Measurements from ENCODE around the gene FRS2. TPM values are rescaled to one million over a fixed set of nuclear protein-coding genes. Genes with fewer than 3 reads are reported as not detected.

The FRS2 gene
- total RNA-seq, 1 donor from 2014 or later, result 31.0 TPM

DNA sequence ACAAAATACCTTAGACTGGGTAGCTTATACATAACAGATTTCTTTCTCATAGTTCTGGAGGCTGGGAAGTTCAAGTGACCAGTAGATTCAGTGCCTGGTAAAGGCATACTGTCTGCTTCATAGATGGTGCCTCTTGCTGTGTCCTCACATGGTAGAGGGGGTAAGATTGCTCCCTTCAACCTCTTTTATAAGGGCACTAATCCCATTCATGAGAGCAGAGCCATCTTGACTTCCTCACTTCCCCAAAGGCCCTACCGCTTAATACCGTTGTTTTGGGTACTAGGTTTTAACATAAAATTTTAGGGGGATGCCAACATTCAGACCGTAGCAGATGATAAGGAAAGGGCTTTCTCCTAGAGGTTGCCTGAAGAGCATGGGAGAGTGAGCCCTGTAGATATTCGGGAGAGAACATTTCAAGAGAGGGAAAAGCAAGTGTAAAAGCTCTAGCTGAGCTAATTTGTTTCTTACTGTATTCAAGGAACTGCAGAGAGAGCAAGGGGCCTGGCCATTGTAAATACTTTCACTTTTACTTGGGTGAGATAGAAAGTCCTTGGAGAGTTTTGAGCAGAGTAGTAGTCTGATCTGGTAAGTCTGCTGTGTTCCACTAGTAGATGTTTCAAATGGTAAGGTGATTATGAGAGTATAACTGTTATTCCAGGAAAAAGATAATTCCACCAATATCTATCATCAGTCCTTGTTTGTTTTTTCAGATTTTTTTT lies 27.3 kb downstream of the FRS2 start:
- no peak overlapping the region for H3K4me3 ChIP-seq

GRCh38 chr12:69500631-69501030 lies 30.4 kb downstream of the FRS2 start:
- Histone ChIP-seq H3K27me3 (no peaks in the 10 kb centered on the region), H3K36me3 (no peaks in the 10 kb centered on the region), H3K9me3 (no peaks in the 10 kb centered on the region), H3K27ac (no peak overlapping the region), H3K4me1 (peaks cover 23% of the 10 kb centered on the region), H3K4me3 (no peak overlapping the region)
- TF ChIP-seq, protein P1, sequence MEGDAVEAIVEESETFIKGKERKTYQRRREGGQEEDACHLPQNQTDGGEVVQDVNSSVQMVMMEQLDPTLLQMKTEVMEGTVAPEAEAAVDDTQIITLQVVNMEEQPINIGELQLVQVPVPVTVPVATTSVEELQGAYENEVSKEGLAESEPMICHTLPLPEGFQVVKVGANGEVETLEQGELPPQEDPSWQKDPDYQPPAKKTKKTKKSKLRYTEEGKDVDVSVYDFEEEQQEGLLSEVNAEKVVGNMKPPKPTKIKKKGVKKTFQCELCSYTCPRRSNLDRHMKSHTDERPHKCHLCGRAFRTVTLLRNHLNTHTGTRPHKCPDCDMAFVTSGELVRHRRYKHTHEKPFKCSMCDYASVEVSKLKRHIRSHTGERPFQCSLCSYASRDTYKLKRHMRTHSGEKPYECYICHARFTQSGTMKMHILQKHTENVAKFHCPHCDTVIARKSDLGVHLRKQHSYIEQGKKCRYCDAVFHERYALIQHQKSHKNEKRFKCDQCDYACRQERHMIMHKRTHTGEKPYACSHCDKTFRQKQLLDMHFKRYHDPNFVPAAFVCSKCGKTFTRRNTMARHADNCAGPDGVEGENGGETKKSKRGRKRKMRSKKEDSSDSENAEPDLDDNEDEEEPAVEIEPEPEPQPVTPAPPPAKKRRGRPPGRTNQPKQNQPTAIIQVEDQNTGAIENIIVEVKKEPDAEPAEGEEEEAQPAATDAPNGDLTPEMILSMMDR (IDR thresholded peaks at IDR 0.05), result no peak
- no peak for DNase-seq
- no peak for ATAC-seq
- intact Hi-C loops (cut with DNase I), result no loop called here

More for the DNA sequence above, 27.3 kb downstream of the FRS2 start:
- Histone ChIP-seq H3K36me3 (no peaks in the 10 kb centered on the region), H3K27me3 (no peaks in the 10 kb centered on the region), H3K9me3 (no peaks in the 10 kb centered on the region), H3K27ac (no peak overlapping the region), H3K4me1 (peaks cover 16% of the 10 kb centered on the region)
- intact Hi-C loops (cut with DNase I), result no loop called here
- DNase-seq (no peak), ATAC-seq (peak; percentile 78)
- TF ChIP-seq, protein P1 (IDR thresholded peaks at IDR 0.05), result no peak

DNA sequence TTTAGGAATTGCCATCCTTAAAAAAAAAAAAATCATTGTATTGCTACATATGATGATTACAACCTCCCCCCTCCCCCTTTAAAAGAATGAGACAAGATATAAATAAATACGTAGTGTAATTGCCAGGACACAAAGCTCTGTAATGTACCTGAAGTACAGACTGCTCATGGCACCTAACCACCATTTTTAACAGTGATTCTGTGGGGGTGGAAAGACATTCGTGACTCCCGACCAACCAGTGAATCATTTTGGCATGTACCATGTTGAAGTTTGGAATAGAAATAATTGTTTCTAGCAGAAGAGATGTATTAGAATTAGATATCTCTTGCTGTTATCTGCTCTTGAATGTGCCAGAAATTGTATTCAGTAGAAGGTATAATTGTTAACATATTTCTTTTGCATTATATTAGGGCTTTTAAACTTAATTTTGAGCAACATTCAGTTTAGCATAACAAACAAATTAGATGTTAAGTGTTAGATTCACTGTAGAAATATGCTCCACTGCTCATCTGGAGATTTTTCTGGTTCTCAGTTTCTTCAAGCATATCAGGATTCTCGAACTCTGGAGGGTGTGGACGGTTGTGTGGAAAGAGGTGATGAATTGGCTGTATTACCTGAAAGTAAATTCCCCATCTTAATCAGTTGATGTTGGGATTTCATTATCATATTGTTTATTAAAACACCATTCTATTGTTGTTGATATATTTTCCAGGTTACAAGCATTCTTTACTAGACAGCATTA lies 31.1 kb downstream of the FRS2 start:
- peaks cover 26% of the 10 kb centered on the region for H3K4me1 ChIP-seq
- H3K27me3 ChIP-seq, result no peaks in the 10 kb centered on the region
- H3K36me3 ChIP-seq, result no peaks in the 10 kb centered on the region
- ATAC-seq, result no peak
- DNase-seq, result no peak
- H3K27ac ChIP-seq, result no peak overlapping the region
- H3K9me3 ChIP-seq, result no peaks in the 10 kb centered on the region
- intact Hi-C loops (cut with DNase I), result no loop called here
- TF ChIP-seq, protein P1 (IDR thresholded peaks at IDR 0.05), result no peak
- no peak overlapping the region for H3K4me3 ChIP-seq

DNA sequence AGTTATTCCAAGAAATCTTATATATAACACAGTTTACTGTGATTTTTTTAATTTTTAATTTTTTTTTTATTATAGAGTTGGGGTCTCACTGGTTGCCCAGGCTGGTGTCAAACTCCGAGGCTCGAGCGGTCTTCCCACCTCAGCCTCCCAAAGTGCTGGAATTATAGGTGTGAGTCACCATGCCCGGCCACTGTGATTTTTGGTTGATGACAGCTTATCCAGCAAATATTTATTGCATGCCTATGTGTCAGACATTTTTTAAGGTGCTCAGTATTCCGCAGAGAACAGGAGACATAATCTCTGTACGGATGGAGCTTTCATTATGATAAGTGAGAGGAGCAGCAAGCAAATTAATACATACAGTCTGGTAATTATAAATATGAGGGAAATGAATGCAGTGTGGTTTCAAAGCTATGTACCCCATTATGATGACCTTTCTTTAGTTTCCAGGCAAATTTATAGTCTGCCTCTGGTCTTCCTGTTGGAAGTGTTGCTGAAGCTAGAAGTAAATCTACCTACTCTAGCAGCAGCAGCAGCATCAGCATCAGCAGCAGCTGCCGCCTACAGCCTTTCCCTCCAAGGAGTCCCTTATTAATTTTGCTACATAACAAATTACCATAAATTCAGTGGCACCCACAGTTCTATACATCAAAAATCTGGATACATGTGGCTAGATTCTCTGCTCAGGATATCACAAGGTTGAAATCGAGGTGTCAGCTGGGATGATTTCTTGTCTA lies 32.3 kb downstream of the FRS2 start:
- H3K4me1 ChIP-seq, result peaks cover 27% of the 10 kb centered on the region
- TF ChIP-seq, protein P1 (IDR thresholded peaks at IDR 0.05), result no peak
- H3K27me3 ChIP-seq, result no peaks in the 10 kb centered on the region
- no peaks in the 10 kb centered on the region for H3K9me3 ChIP-seq
- no peak for ATAC-seq
- H3K4me3 ChIP-seq, result no peak overlapping the region
- H3K27ac ChIP-seq, result no peak overlapping the region
- DNase-seq, result no peak
- no peaks in the 10 kb centered on the region for H3K36me3 ChIP-seq
- intact Hi-C loops (cut with DNase I), result no loop called here

GRCh38 chr12:69508091-69508490 lies 37.9 kb downstream of the FRS2 start:
- intact Hi-C loops (cut with DNase I), result no loop called here
- TF ChIP-seq, protein P1 (IDR thresholded peaks at IDR 0.05), result no peak
- no peak for DNase-seq
- Histone ChIP-seq H3K9me3 (no peaks in the 10 kb centered on the region), H3K36me3 (no peaks in the 10 kb centered on the region), H3K4me3 (no peak overlapping the region), H3K27me3 (no peaks in the 10 kb centered on the region), H3K27ac (no peak overlapping the region), H3K4me1 (peaks cover 33% of the 10 kb centered on the region)
- no peak for ATAC-seq
